Neural progenitor cell (in vitro differentiated cells): ENCODE data around the gene PIGB.

Source experiments
- EZH2 ChIP-seq: fragments of 200-600 bp; sonication (generic); IDR thresholded peaks from 2 replicates; pipeline ENCODE4 v1.6.1; 2017; ENCODE audit warnings: antibody characterized with exemption, mild to moderate bottlenecking, moderate library complexity
- EZH2phosphoT487 ChIP-seq: fragments of 200-600 bp; sonication (generic); IDR thresholded peaks from 2 replicates; pipeline ENCODE4 v1.6.1; 2017; ENCODE audit warnings: antibody characterized with exemption
- TF ChIP-seq, protein P1 (sequence below): fragments of 200-600 bp; sonication (generic); IDR thresholded peaks from 2 replicates; pipeline ENCODE4 v1.5.1; 2017; ENCODE audit warnings: antibody characterized with exemption, mild to moderate bottlenecking

DNA sequence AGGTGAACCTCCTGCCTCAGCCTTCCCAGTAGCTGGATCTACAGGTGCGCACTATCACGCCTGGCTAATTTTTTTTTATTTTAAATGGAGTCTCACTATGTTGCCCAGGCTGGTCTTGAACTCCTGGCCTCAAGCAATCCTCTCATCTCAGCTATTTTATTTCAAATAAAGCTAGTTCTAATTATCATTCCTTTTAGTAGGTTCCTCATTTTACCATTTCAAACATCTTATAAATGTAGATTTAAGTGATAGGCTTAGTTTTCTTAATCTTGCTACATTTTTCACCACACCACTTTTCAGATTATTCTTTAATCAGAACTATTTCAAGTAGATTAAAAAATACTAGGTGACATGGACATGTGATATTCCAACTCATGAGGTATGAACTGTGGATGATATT lies 30.3 kb downstream of the PIGB start:
- TF ChIP-seq, protein P1, sequence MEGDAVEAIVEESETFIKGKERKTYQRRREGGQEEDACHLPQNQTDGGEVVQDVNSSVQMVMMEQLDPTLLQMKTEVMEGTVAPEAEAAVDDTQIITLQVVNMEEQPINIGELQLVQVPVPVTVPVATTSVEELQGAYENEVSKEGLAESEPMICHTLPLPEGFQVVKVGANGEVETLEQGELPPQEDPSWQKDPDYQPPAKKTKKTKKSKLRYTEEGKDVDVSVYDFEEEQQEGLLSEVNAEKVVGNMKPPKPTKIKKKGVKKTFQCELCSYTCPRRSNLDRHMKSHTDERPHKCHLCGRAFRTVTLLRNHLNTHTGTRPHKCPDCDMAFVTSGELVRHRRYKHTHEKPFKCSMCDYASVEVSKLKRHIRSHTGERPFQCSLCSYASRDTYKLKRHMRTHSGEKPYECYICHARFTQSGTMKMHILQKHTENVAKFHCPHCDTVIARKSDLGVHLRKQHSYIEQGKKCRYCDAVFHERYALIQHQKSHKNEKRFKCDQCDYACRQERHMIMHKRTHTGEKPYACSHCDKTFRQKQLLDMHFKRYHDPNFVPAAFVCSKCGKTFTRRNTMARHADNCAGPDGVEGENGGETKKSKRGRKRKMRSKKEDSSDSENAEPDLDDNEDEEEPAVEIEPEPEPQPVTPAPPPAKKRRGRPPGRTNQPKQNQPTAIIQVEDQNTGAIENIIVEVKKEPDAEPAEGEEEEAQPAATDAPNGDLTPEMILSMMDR, result no peak
- TF ChIP-seq EZH2, result no peak
- no peak for TF ChIP-seq EZH2phosphoT487
